ENCODE results near the gene AKT1S1.

The AKT1S1 gene

GRCh38 chr19:49829721-49830120, 47.4 kb downstream of the AKT1S1 start:
- Histone ChIP-seq H3K4me1 (no peaks in the 10 kb centered on the region), H3K36me3 (peaks cover 39% of the 10 kb centered on the region), H3K4me3 (ENCODE audit: low read depth, low read length) (no peak overlapping the region), H3K27me3 (no peaks in the 10 kb centered on the region), H3K9me3 (no peaks in the 10 kb centered on the region; the same call in 1 of the 2 replicates)
- no peak for DNase-seq
- no peak for TF ChIP-seq CTCF (IDR thresholded peaks at IDR 0.05; ENCODE audit: low read depth, low read length)

- H3K4me3 ChIP-seq (ENCODE audit: low read depth, low read length): no peak overlapping the region
- H3K27me3 ChIP-seq: no peaks in the 10 kb centered on the region
- TF ChIP-seq CTCF (IDR thresholded peaks at IDR 0.05; ENCODE audit: low read depth, low read length): no peak
- H3K36me3 ChIP-seq: peaks cover 38% of the 10 kb centered on the region
- no peaks in the 10 kb centered on the region; the same call in 1 of the 2 replicates for H3K9me3 ChIP-seq
- no peaks in the 10 kb centered on the region for H3K4me1 ChIP-seq
- DNase-seq: no peak
Measured at GRCh38 chr19:49829200-49829599, 48.0 kb downstream of the AKT1S1 start.

- Histone ChIP-seq H3K9me3 (no peaks in the 10 kb centered on the region; the same call in 1 of the 2 replicates), H3K36me3 (peaks cover 23% of the 10 kb centered on the region)
- TF ChIP-seq CTCF (IDR thresholded peaks at IDR 0.05; ENCODE audit: low read depth, low read length): no peak
Measured at GRCh38 chr19:49827034-49827433, 50.1 kb downstream of the AKT1S1 start.

GRCh38 chr19:49824662-49825061, 52.5 kb downstream of the AKT1S1 start:
- DNase-seq: no peak
- no peak for TF ChIP-seq CTCF (IDR thresholded peaks at IDR 0.05; ENCODE audit: low read depth, low read length)
- Histone ChIP-seq H3K27me3 (no peaks in the 10 kb centered on the region), H3K36me3 (peaks cover 9% of the 10 kb centered on the region), H3K9me3 (no peaks in the 10 kb centered on the region; the same call in 1 of the 2 replicates), H3K4me1 (no peaks in the 10 kb centered on the region; the same call in 1 of the 2 replicates), H3K4me3 (ENCODE audit: low read depth, low read length) (no peak overlapping the region)

More at GRCh38 chr19:49827034-49827433, 50.1 kb downstream of the AKT1S1 start:
- Histone ChIP-seq H3K27me3 (no peaks in the 10 kb centered on the region), H3K4me3 (ENCODE audit: low read depth, low read length) (no peak overlapping the region), H3K4me1 (no peaks in the 10 kb centered on the region)
- no peak for DNase-seq

GRCh38 chr19:49823472-49823871, 53.7 kb downstream of the AKT1S1 start:
- DNase-seq: no peak

More at GRCh38 chr19:49823472-49823871, 53.7 kb downstream of the AKT1S1 start:
- H3K4me3 ChIP-seq (ENCODE audit: low read depth, low read length): no peak overlapping the region
- no peaks in the 10 kb centered on the region for H3K27me3 ChIP-seq
- no peaks in the 10 kb centered on the region; the same call in 1 of the 2 replicates for H3K4me1 ChIP-seq
- no peak for TF ChIP-seq CTCF (IDR thresholded peaks at IDR 0.05; ENCODE audit: low read depth, low read length)
- H3K36me3 ChIP-seq: peaks cover 5% of the 10 kb centered on the region
- no peaks in the 10 kb centered on the region for H3K9me3 ChIP-seq
